ENCODE data around the gene FCRL3. TPM values are rescaled to one million over a fixed set of nuclear protein-coding genes. Genes with fewer than 3 reads are reported as not detected.

The FCRL3 gene
- total RNA-seq, 6 experiments from 2014 or later = not detected

DNA sequence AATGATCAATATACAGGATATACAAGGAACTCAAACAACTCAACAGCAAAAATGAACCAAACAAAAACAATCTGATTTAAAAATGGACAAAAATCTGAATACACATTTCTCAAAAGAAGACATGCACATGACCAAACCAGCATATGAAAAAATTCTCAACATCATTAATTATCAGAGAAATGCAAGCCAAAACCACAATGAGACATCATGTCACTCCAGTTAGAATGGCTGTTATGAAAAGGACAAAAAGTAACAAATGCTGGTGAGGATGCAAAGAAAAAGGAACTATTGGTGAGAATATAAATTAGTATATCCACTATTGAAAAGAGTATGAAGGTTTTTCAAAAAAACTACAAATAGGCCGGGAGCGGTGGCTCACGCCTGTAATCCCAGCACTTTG, 42.0 kb downstream of the FCRL3 start:
- Mint-ChIP-seq H3K4me1 (ENCODE audit: low read depth) (no peaks in the 10 kb centered on the region), H3K27ac (no peak overlapping the region), H3K4me3 (no peak overlapping the region), H3K27me3 (ENCODE audit: insufficient read depth) (no peaks in the 10 kb centered on the region; the same call in 1 of the 2 replicates), H3K9me3 (peaks cover 11% of the 10 kb centered on the region; the same call in 1 of the 2 replicates), H3K36me3 (ENCODE audit: low read depth) (no peaks in the 10 kb centered on the region; the same call in 1 of the 2 replicates)
- TF ChIP-seq, protein P1, sequence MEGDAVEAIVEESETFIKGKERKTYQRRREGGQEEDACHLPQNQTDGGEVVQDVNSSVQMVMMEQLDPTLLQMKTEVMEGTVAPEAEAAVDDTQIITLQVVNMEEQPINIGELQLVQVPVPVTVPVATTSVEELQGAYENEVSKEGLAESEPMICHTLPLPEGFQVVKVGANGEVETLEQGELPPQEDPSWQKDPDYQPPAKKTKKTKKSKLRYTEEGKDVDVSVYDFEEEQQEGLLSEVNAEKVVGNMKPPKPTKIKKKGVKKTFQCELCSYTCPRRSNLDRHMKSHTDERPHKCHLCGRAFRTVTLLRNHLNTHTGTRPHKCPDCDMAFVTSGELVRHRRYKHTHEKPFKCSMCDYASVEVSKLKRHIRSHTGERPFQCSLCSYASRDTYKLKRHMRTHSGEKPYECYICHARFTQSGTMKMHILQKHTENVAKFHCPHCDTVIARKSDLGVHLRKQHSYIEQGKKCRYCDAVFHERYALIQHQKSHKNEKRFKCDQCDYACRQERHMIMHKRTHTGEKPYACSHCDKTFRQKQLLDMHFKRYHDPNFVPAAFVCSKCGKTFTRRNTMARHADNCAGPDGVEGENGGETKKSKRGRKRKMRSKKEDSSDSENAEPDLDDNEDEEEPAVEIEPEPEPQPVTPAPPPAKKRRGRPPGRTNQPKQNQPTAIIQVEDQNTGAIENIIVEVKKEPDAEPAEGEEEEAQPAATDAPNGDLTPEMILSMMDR (IDR thresholded peaks at IDR 0.05) = no peak
- DNase-seq = no peak

GRCh38 chr1:157653494-157653873, 47.1 kb downstream of the FCRL3 start:
- H3K27ac Mint-ChIP-seq = no peak overlapping the region
- H3K4me1 Mint-ChIP-seq (ENCODE audit: low read depth) = no peaks in the 10 kb centered on the region
- no peak overlapping the region for H3K4me3 Mint-ChIP-seq
- TF ChIP-seq, protein P1 (IDR thresholded peaks at IDR 0.05) = no peak
- peaks cover 10% of the 10 kb centered on the region; the same call in 1 of the 2 replicates for H3K9me3 Mint-ChIP-seq
- no peaks in the 10 kb centered on the region; the same call in 1 of the 2 replicates for H3K27me3 Mint-ChIP-seq (ENCODE audit: insufficient read depth)
- DNase-seq = no peak
- no peaks in the 10 kb centered on the region; the same call in 1 of the 2 replicates for H3K36me3 Mint-ChIP-seq (ENCODE audit: low read depth)

GRCh38 chr1:157652859-157653493, 47.6 kb downstream of the FCRL3 start:
- Mint-ChIP-seq H3K27ac (no peak overlapping the region), H3K27me3 (ENCODE audit: insufficient read depth) (no peaks in the 10 kb centered on the region; the same call in 1 of the 2 replicates), H3K4me1 (ENCODE audit: low read depth) (no peaks in the 10 kb centered on the region), H3K4me3 (no peak overlapping the region), H3K9me3 (peaks cover 10% of the 10 kb centered on the region; the same call in 1 of the 2 replicates), H3K36me3 (ENCODE audit: low read depth) (no peaks in the 10 kb centered on the region; the same call in 1 of the 2 replicates)
- TF ChIP-seq, protein P1 (IDR thresholded peaks at IDR 0.05) = no peak
- no peak for DNase-seq

GRCh38 chr1:157648317-157648716, 52.3 kb downstream of the FCRL3 start:
- TF ChIP-seq, protein P1 (IDR thresholded peaks at IDR 0.05) = no peak
- Mint-ChIP-seq H3K27me3 (ENCODE audit: insufficient read depth) (no peaks in the 10 kb centered on the region; the same call in 1 of the 2 replicates), H3K36me3 (ENCODE audit: low read depth) (no peaks in the 10 kb centered on the region)

DNA sequence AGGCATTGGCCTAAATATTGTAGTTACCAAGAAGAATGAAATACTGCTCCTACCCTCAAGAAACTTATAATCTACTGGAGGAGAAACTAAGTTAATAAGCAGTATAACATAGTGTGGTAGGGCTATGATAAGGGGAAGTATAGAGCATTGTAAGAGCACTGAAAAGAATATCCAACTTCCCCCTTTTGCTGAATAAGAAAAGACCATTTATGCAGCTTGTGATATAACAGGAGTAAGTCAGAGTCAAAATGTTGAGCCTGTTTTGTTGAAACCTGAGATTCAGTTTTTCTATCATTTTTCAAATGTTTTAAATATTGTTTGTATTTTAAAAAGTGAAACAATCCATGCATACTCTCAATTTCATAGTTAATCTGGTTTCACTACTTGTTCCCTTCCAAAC, 54.4 kb downstream of the FCRL3 start:
- Mint-ChIP-seq H3K27me3 (ENCODE audit: insufficient read depth) (no peaks in the 10 kb centered on the region; the same call in 1 of the 2 replicates), H3K27ac (no peak overlapping the region), H3K36me3 (ENCODE audit: low read depth) (no peaks in the 10 kb centered on the region), H3K9me3 (peaks cover 4% of the 10 kb centered on the region), H3K4me1 (ENCODE audit: low read depth) (no peaks in the 10 kb centered on the region), H3K4me3 (no peak overlapping the region)
- TF ChIP-seq, protein P1 (IDR thresholded peaks at IDR 0.05) = no peak
- DNase-seq = no peak

More at GRCh38 chr1:157648317-157648716, 52.3 kb downstream of the FCRL3 start:
- Mint-ChIP-seq H3K27ac (no peak overlapping the region), H3K9me3 (peaks cover 7% of the 10 kb centered on the region), H3K4me1 (ENCODE audit: low read depth) (no peaks in the 10 kb centered on the region), H3K4me3 (no peak overlapping the region)
- DNase-seq = no peak

Measured in HFFc6 (cell line).